Fibroblast of skin of scalp (primary cell): ENCODE measurements around the gene GPRIN2.

Experiments
- DNase-seq: peaks from one replicate; pipeline ENCODE4 v3.0.0-alpha.2; 2013

The GPRIN2 gene

GRCh38 chr10:46548498-46549090 is 7.9 kb downstream of the GPRIN2 start:
- DNase-seq: no peak

GRCh38 chr10:46547541-46548497 is 8.6 kb downstream of the GPRIN2 start:
- no peak for DNase-seq

GRCh38 chr10:46546591-46547540 is 9.6 kb downstream of the GPRIN2 start:
- no peak for DNase-seq

- no peak for DNase-seq
Observed at GRCh38 chr10:46545861-46546590, 10.4 kb downstream of the GPRIN2 start.

GRCh38 chr10:46544989-46545791 is 11.3 kb downstream of the GPRIN2 start:
- DNase-seq: peak; percentile 36

GRCh38 chr10:46543466-46544377 is 12.7 kb downstream of the GPRIN2 start:
- DNase-seq: no peak

- no peak for DNase-seq
Observed at GRCh38 chr10:46542567-46543465, 13.6 kb downstream of the GPRIN2 start.

GRCh38 chr10:46541735-46542566 is 14.5 kb downstream of the GPRIN2 start:
- no peak for DNase-seq

- DNase-seq: peak; percentile 29
Observed at GRCh38 chr10:46541017-46541661, 15.3 kb downstream of the GPRIN2 start.

- no peak for DNase-seq
Observed at GRCh38 chr10:46540412-46541016, 15.9 kb downstream of the GPRIN2 start.

- peak; percentile 82 for DNase-seq
Observed at GRCh38 chr10:46539596-46540411, 16.7 kb downstream of the GPRIN2 start.

- no peak for DNase-seq
Observed at GRCh38 chr10:46538717-46539426, 17.6 kb downstream of the GPRIN2 start.

GRCh38 chr10:46538155-46538554 is 18.3 kb downstream of the GPRIN2 start:
- no peak for DNase-seq

GRCh38 chr10:46537309-46537708 is 19.1 kb downstream of the GPRIN2 start:
- no peak for DNase-seq

- no peak for DNase-seq
Observed at GRCh38 chr10:46536781-46537180, 19.7 kb downstream of the GPRIN2 start.
